ENCODE results near the gene PELI2. TPM values are rescaled to one million over a fixed set of nuclear protein-coding genes. Genes with fewer than 3 reads are reported as not detected.

Gene PELI2
- total and polyA plus RNA-seq, 8 donors, result 10.3 to 15.0 (median 11.6) TPM

- Histone ChIP-seq H3K27me3 (no peaks in the 10 kb centered on the region), H3K36me3 (no peaks in the 10 kb centered on the region), H3K27ac (no peak overlapping the region), H3K9me3 (no peaks in the 10 kb centered on the region), H3K4me3 (no peak overlapping the region), H3K4me1 (peaks cover 0 to 9% of the 10 kb centered on the region in 2 donors)
- TF ChIP-seq CTCF (IDR thresholded peaks at IDR 0.05), result no peak
- ATAC-seq, result no peak
- intact Hi-C loops (cut with DNase I), result no loop called here
- no peak for DNase-seq
Observed at GRCh38 chr14:56193347-56193746, 75.1 kb downstream of the PELI2 start.

- Histone ChIP-seq H3K27ac (no peak overlapping the region), H3K9me3 (no peaks in the 10 kb centered on the region), H3K27me3 (no peaks in the 10 kb centered on the region), H3K4me3 (no peak overlapping the region), H3K4me1 (peaks cover 0 to 9% of the 10 kb centered on the region in 2 donors), H3K36me3 (no peaks in the 10 kb centered on the region)
- no peak for ATAC-seq
- no peak for TF ChIP-seq CTCF (IDR thresholded peaks at IDR 0.05)
- DNase-seq, result no peak
- intact Hi-C loops (cut with DNase I), result no loop called here
Observed at GRCh38 chr14:56194042-56194441, 75.8 kb downstream of the PELI2 start.

GRCh38 chr14:56195223-56195622 is 77.0 kb downstream of the PELI2 start:
- H3K27ac ChIP-seq, result no peak overlapping the region
- H3K36me3 ChIP-seq, result no peaks in the 10 kb centered on the region
- no peak for DNase-seq

GRCh38 chr14:56195704-56196103 is 77.5 kb downstream of the PELI2 start:
- Histone ChIP-seq H3K27ac (no peak overlapping the region), H3K9me3 (no peaks in the 10 kb centered on the region), H3K36me3 (no peaks in the 10 kb centered on the region), H3K4me1 (peaks cover 6 to 19% of the 10 kb centered on the region in 2 donors), H3K4me3 (no peak overlapping the region), H3K27me3 (no peaks in the 10 kb centered on the region)
- peak; percentile 13 for ATAC-seq
- no peak for TF ChIP-seq CTCF (IDR thresholded peaks at IDR 0.05)
- intact Hi-C loops (cut with DNase I), result no loop called here
- DNase-seq, result no peak

More at GRCh38 chr14:56195223-56195622, 77.0 kb downstream of the PELI2 start:
- Histone ChIP-seq H3K4me3 (no peak overlapping the region), H3K27me3 (no peaks in the 10 kb centered on the region), H3K9me3 (no peaks in the 10 kb centered on the region), H3K4me1 (peaks cover 6 to 19% of the 10 kb centered on the region in 2 donors)
- intact Hi-C loops (cut with DNase I), result no loop called here
- TF ChIP-seq CTCF (IDR thresholded peaks at IDR 0.05), result no peak
- ATAC-seq, result no peak

GRCh38 chr14:56196274-56196673 is 78.1 kb downstream of the PELI2 start:
- H3K4me3 ChIP-seq, result no peak overlapping the region
- H3K9me3 ChIP-seq, result no peaks in the 10 kb centered on the region
- DNase-seq, result no peak
- no peak for ATAC-seq
- TF ChIP-seq CTCF (IDR thresholded peaks at IDR 0.05), result no peak
- no peaks in the 10 kb centered on the region for H3K27me3 ChIP-seq
- intact Hi-C loops (cut with DNase I), result no loop called here
- no peaks in the 10 kb centered on the region for H3K36me3 ChIP-seq
- peaks cover 6 to 19% of the 10 kb centered on the region in 2 donors for H3K4me1 ChIP-seq
- H3K27ac ChIP-seq, result no peak overlapping the region
